ENCODE results near the gene QTRT2.

DNA sequence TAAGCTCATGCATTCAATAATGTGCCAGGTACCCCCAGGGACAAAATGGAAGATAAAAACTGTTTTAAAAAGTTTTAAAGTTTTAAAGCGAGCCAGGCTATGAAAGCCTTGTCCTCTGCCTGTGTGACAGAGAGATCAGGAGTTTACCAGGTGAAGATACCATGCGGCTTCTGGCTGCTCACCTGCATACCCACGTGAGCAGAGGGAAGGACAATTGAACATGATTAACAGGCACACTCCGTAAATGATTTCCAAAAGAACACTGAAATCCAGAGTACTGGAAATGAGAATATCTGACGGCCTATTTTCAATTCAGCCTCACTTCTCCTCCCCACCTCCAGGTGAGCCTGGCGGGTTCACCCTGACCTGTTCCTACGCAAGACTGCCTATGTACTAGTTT is 42.3 kb upstream of the QTRT2 start:
- TF ChIP-seq CTCF (IDR thresholded peaks at IDR 0.05) = no peak
- TF ChIP-seq POLR2A (IDR thresholded peaks at IDR 0.05) = no peak

Measured in thyroid gland (tissue), 4 donors.